H1 (cell line): Measurements from ENCODE around the gene ADGRV1. TPM values are rescaled to one million over a fixed set of nuclear protein-coding genes. Genes with fewer than 3 reads are reported as not detected.

Source experiments
- CTCF ChIA-PET: fragments of 300-600 bp; sonication (Branson Sonifier 250); formaldehyde crosslinking; loops from one replicate; lab custom pipeline; 2021; ENCODE audit not compliant: partially characterized antibody; lab: Charles Lee
- POLR2A ChIA-PET: fragments of 300-600 bp; sonication (Branson Sonifier 250); formaldehyde crosslinking; loops from one replicate; lab custom pipeline; 2021; ENCODE audit warnings: inconsistent platforms; ENCODE audit not compliant: partially characterized antibody; lab: Charles Lee
- DNase-seq, 2 experiments: peaks; one replicate each; pipeline versions ENCODE4 v3.0.0 to v3.0.0-alpha.2; 2010 to 2022; ENCODE audit warnings: low spot score in 2 of 2, low read depth in 1 of 2, mixed read lengths in 1 of 2
- FAIRE-seq: peaks from 2 replicates; lab custom pipeline; 2011; peaks lifted over from hg19 to GRCh38; lab: Jason Lieb, UNC
- H2AFZ ChIP-seq: 2 replicates; pipeline ENCODE4 v1.8.1; 2012; ENCODE audit warnings: low read length, inconsistent platforms
- H2AK5ac ChIP-seq: 2 replicates; pipeline ENCODE4 v1.6.1; 2013; ENCODE audit warnings: low read depth, low read length
- H2BK120ac ChIP-seq: replicated peaks from 2 replicates; pipeline ENCODE3; 2013; ENCODE audit warnings: low read depth, low read length, inconsistent platforms
- H2BK12ac ChIP-seq: 2 replicates; pipeline ENCODE4 v1.6.1; 2013; ENCODE audit warnings: low read depth, low read length
- H2BK15ac ChIP-seq: 2 replicates; pipeline ENCODE4 v1.6.1; 2013; ENCODE audit warnings: low read length
- H2BK20ac ChIP-seq: 2 replicates; pipeline ENCODE4 v1.6.1; 2013; ENCODE audit warnings: low read length
- H2BK5ac ChIP-seq: 2 replicates; pipeline ENCODE4 v1.6.1; 2013; ENCODE audit warnings: low read depth, low read length
- H3K14ac ChIP-seq: 2 replicates; pipeline ENCODE4 v1.6.1; 2013; ENCODE audit warnings: inconsistent platforms; ENCODE audit not compliant: insufficient read length
- H3K18ac ChIP-seq: 2 replicates; pipeline ENCODE4 v1.6.1; 2013; ENCODE audit warnings: low read length; ENCODE audit errors: extremely low read depth
- H3K23ac ChIP-seq: 2 replicates; pipeline ENCODE4 v1.6.1; 2013; ENCODE audit warnings: inconsistent platforms; ENCODE audit not compliant: insufficient read length
- H3K23me2 ChIP-seq: 2 replicates; pipeline ENCODE4 v1.6.1; 2013; ENCODE audit warnings: low read depth, low read length
- H3K27ac ChIP-seq: 2 replicates; pipeline ENCODE4 v1.6.1; 2011; ENCODE audit warnings: low read depth, low read length, inconsistent platforms
- H3K27me3 ChIP-seq, 4 experiments: replicated peaks in 1 of 4; 1 replicate in 1 of 4; 2 replicates in 3 of 4; pipeline versions ENCODE4 v1.6.1 to v1.8.1; 2011 to 2013; ENCODE audit warnings: low read length in 3 of 4, mild to moderate bottlenecking in 3 of 4, inconsistent platforms in 2 of 4, mixed read lengths in 2 of 4, moderate library complexity in 1 of 4; ENCODE audit not compliant: control insufficient read depth in 3 of 4, insufficient read depth in 3 of 4; ENCODE audit errors: extremely low read depth in 1 of 4
- H3K36me3 ChIP-seq, 4 experiments: 2 replicates each; pipeline versions ENCODE4 v1.6.1 to v1.8.1; 2011 to 2013; ENCODE audit warnings: mild to moderate bottlenecking in 4 of 4, low read length in 3 of 4, moderate library complexity in 2 of 4, control low read depth in 1 of 4, inconsistent platforms in 1 of 4; ENCODE audit not compliant: insufficient read depth in 4 of 4, control insufficient read depth in 2 of 4
- H3K4ac ChIP-seq: replicated peaks from 2 replicates; pipeline ENCODE3; 2013; ENCODE audit warnings: low read length, low read depth, mixed read lengths, inconsistent platforms; ENCODE audit not compliant: insufficient read length
- H3K4me1 ChIP-seq, 4 experiments: replicated peaks in 1 of 4; 1 replicate in 1 of 4; 2 replicates in 3 of 4; pipeline versions ENCODE4 v1.6.1 to v1.8.1; 2011 to 2013; ENCODE audit warnings: low read length in 3 of 4, inconsistent platforms in 2 of 4, mixed read lengths in 1 of 4; ENCODE audit not compliant: insufficient read depth in 4 of 4, control insufficient read depth in 3 of 4
- H3K4me2 ChIP-seq, 2 experiments: 2 replicates each; pipeline versions ENCODE4 v1.6.1 to v1.8.1; 2011 to 2013; ENCODE audit warnings: low read depth in 2 of 2, low read length in 2 of 2, control low read depth in 1 of 2, inconsistent platforms in 1 of 2, mild to moderate bottlenecking in 1 of 2; ENCODE audit not compliant: insufficient read depth in 1 of 2
- H3K4me3 ChIP-seq, 4 experiments: fragments of 200-600, 300-600 bp in 1 of 4; sonication (generic), shearing (Covaris generic), sonication (Bioruptor Twin) in 1 of 4; 2 replicates each; pipeline versions ENCODE4 v1.5.1 to v1.8.1; 2011 to 2016; ENCODE audit warnings: low read length in 4 of 4, low read depth in 3 of 4, control low read depth in 2 of 4, inconsistent platforms in 2 of 4, mild to moderate bottlenecking in 2 of 4, mixed read lengths in 1 of 4, moderate library complexity in 1 of 4; ENCODE audit not compliant: insufficient read depth in 2 of 4; ENCODE audit errors: extremely low read depth in 1 of 4
- H3K56ac ChIP-seq: replicated peaks from 2 replicates; pipeline ENCODE3; 2013; ENCODE audit warnings: low read depth, mild to moderate bottlenecking, mixed read lengths, low read length, inconsistent platforms; ENCODE audit not compliant: insufficient read length
- H3K79me1 ChIP-seq: 2 replicates; pipeline ENCODE4 v1.6.1; 2013; ENCODE audit warnings: low read depth, low read length, control low read depth
- H3K79me2 ChIP-seq, 2 experiments: 2 replicates each; pipeline versions ENCODE4 v1.6.1 to v1.8.1; 2012 to 2013; ENCODE audit warnings: low read length in 2 of 2, mild to moderate bottlenecking in 2 of 2, inconsistent platforms in 1 of 2; ENCODE audit not compliant: insufficient read depth in 2 of 2, control insufficient read depth in 1 of 2
- H3K9ac ChIP-seq, 4 experiments: replicated peaks in 1 of 4; 1 replicate in 1 of 4; 2 replicates in 3 of 4; pipeline versions ENCODE4 v1.6.1 to v1.8.1; 2011 to 2013; ENCODE audit warnings: low read depth in 3 of 4, low read length in 3 of 4, control low read depth in 2 of 4, mild to moderate bottlenecking in 2 of 4, moderate library complexity in 2 of 4, inconsistent platforms in 1 of 4; ENCODE audit errors: extremely low read depth in 1 of 4
- H3K9me3 ChIP-seq, 2 experiments: 2 replicates each; pipeline versions ENCODE4 v1.6.1 to v1.8.1; 2012 to 2013; ENCODE audit warnings: mild to moderate bottlenecking in 2 of 2, moderate library complexity in 2 of 2, control low read depth in 1 of 2, inconsistent platforms in 1 of 2, low read depth in 1 of 2, low read length in 1 of 2, mixed read lengths in 1 of 2; ENCODE audit not compliant: insufficient read depth in 2 of 2
- H4K20me1 ChIP-seq, 2 experiments: replicated peaks in 1 of 2; 2 replicates each; pipeline versions ENCODE3 to v1.8.1; 2011 to 2013; ENCODE audit warnings: inconsistent platforms in 2 of 2, low read length in 2 of 2, mild to moderate bottlenecking in 1 of 2; ENCODE audit not compliant: insufficient read depth in 2 of 2, control insufficient read depth in 1 of 2
- H4K5ac ChIP-seq: 2 replicates; pipeline ENCODE4 v1.6.1; 2013; ENCODE audit warnings: low read length, low read depth, mixed read lengths, inconsistent platforms; ENCODE audit not compliant: insufficient read length
- H4K8ac ChIP-seq: 2 replicates; pipeline ENCODE4 v1.8.0; 2013; ENCODE audit warnings: mild to moderate bottlenecking, moderate library complexity, low read length, inconsistent platforms; ENCODE audit not compliant: insufficient read depth; ENCODE audit errors: extremely low read depth
- H4K91ac ChIP-seq: replicated peaks from 2 replicates; pipeline ENCODE3; 2013; ENCODE audit warnings: low read length, mixed read lengths, inconsistent platforms; ENCODE audit not compliant: insufficient read length
- BCL11A ChIP-seq, 2 experiments: IDR thresholded peaks; one replicate each; pipeline ENCODE4 v1.6.1; 2011; ENCODE audit warnings: low read depth in 2 of 2, low read length in 2 of 2, mild to moderate bottlenecking in 2 of 2
- CTBP2 ChIP-seq: IDR thresholded peaks from 2 replicates; pipeline ENCODE4 v1.7.0; 2011; ENCODE audit warnings: borderline replicate concordance, mild to moderate bottlenecking, moderate library complexity, mixed read lengths, low read length; ENCODE audit not compliant: insufficient read depth, insufficient read length
- JUND ChIP-seq: IDR thresholded peaks from 2 replicates; pipeline ENCODE4 v1.6.1; 2011; ENCODE audit warnings: mild to moderate bottlenecking, improper control_type of control experiment, low read length
- KDM4A ChIP-seq: IDR thresholded peaks from one replicate; pipeline ENCODE4 v1.7.1; 2012; ENCODE audit warnings: low read depth, mild to moderate bottlenecking, moderate library complexity, low read length, inconsistent platforms; ENCODE audit not compliant: severe bottlenecking
- MAFK ChIP-seq: IDR thresholded peaks from 2 replicates; pipeline ENCODE4 v1.6.1; 2012; ENCODE audit warnings: low read depth, mild to moderate bottlenecking, improper control_type of control experiment, low read length
- POLR2A ChIP-seq, 2 experiments: IDR thresholded peaks; 1 replicate in 1 of 2; 2 replicates in 1 of 2; pipeline ENCODE4 v1.6.1; 2011; ENCODE audit warnings: low read depth in 2 of 2, low read length in 2 of 2, mild to moderate bottlenecking in 2 of 2; ENCODE audit errors: control extremely low read depth in 1 of 2
- SIX5 ChIP-seq: IDR thresholded peaks from 2 replicates; pipeline ENCODE4 v1.6.1; 2011; ENCODE audit warnings: mild to moderate bottlenecking, low read depth, low read length
- SP4 ChIP-seq: IDR thresholded peaks from 2 replicates; pipeline ENCODE4 v1.6.1; 2012; ENCODE audit warnings: low read length, inconsistent platforms
- TBP ChIP-seq: IDR thresholded peaks from 2 replicates; pipeline ENCODE4 v1.6.1; 2011; ENCODE audit warnings: low read depth, low read length, improper control_type of control experiment
- WGBS, 2 experiments: shearing (Covaris generic) in 1 of 2; methylation state at CpG; one replicate each; pipeline versions ENCODE4 v1.1.6 to v1.1.7; 2013 to 2015; ENCODE audit warnings: low lambda C conversion rate in 2 of 2, mixed read lengths in 2 of 2, inconsistent platforms in 1 of 2, low coverage in 1 of 2, missing lambda C conversion rate in 1 of 2; ENCODE audit not compliant: insufficient replicate concordance in 2 of 2, insufficient coverage in 1 of 2, insufficient read length in 1 of 2; ENCODE audit errors: extremely low coverage in 1 of 2, missing lambda C conversion rate in 1 of 2; 5-methylcytosine and 5-hydroxymethylcytosine counted together
- polyA plus RNA-seq, 7 experiments: library from polyadenylated mRNA; depleted of rRNA in 3 of 7; stranded (reverse) in 5 of 7; unstranded in 2 of 7; fragments of >200 nt in 5 of 7; fragments of 200-250 nt in 2 of 7; gene quantifications; 1 replicate in 5 of 7; 2 replicates in 1 of 7; 4 replicates in 1 of 7; pipeline versions ENCODE4 v1.2.1 to v1.2.3, GENCODE V29; 2011 to 2013; ENCODE audit warnings: missing spikeins in 2 of 7, mixed read lengths in 2 of 7
- total RNA-seq: library from RNA; stranded (reverse); fragmentation: NEBNext Ultra II Directional; extraction: Animal tissue kit (Norgen Biotek cat#: 25700); gene quantifications from 2 replicates; pipeline ENCODE4 v1.2.1, GENCODE V29; 2021
- TF ChIP-seq, protein P1 (sequence below), 3 experiments: IDR thresholded peaks; 1 replicate in 2 of 3; 2 replicates in 1 of 3; pipeline versions ENCODE4 v1.5.1 to v1.6.1; 2011; ENCODE audit warnings: low read length in 3 of 3, mild to moderate bottlenecking in 3 of 3, inconsistent platforms in 2 of 3, low read depth in 1 of 3, moderate library complexity in 1 of 3; ENCODE audit not compliant: insufficient read depth in 1 of 3; ENCODE audit errors: control extremely low read depth in 1 of 3

ADGRV1 gene
- total and polyA plus RNA-seq, 2 of the 8 experiments (the other 6 are each of a cell fraction or from before 2014, with no cell fraction given), result 53.1 to 62.2 TPM

DNA sequence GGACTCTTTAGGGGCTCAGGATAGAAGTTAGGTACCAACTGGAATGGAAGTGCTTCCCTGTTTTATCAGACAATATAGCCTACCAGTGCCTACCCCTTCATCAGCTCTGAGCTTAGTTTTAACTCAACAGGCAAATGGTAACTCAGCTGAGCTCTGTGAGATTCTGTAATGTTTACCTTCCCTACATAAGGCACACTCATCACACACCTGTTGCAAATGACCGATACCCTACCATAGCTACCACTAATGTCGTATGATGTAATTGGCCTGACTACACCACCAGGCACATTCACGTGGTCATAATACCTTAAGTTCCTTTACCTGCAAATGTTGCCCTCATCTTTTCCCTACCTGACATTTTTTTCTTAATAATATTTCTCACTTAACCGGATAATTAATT, 254.8 kb downstream of the ADGRV1 start:
- FAIRE-seq (peak; percentile 42), DNase-seq (no peak)
- Histone ChIP-seq H2BK20ac (no peak overlapping the region), H3K18ac (no peak overlapping the region), H2AK5ac (no peak overlapping the region), H3K36me3 (peaks cover 0 to 32% (median 16%) of the 10 kb centered on the region in 4 experiments; a peak in 7 of 8 replicates), H3K14ac (no peak overlapping the region), H3K9ac (no peak overlapping the region), H2BK15ac (no peak overlapping the region), H2AFZ (no peak overlapping the region), H3K4ac (no peak overlapping the region), H3K9me3 (no peaks in the 10 kb centered on the region), H3K23me2 (no peaks in the 10 kb centered on the region), H2BK120ac (no peak overlapping the region), H2BK5ac (no peak overlapping the region), H3K4me2 (no peak overlapping the region), H3K23ac (no peak overlapping the region), H4K5ac (no peak overlapping the region), H3K27me3 (no peaks in the 10 kb centered on the region), H3K79me1 (no peaks in the 10 kb centered on the region), H3K56ac (no peak overlapping the region), H4K20me1 (peaks cover 0 to 2% of the 10 kb centered on the region in 2 experiments), H3K4me3 (no peak overlapping the region), H2BK12ac (no peak overlapping the region), H3K27ac (no peak overlapping the region), H4K91ac (no peak overlapping the region), H3K79me2 (no peaks in the 10 kb centered on the region; a peak in 1 of 4 replicates), H4K8ac (no peak overlapping the region), H3K4me1 (no peaks in the 10 kb centered on the region)
- POLR2A ChIA-PET, result no interaction called here
- 96 to 100% methylated on average over 1 to 4 of the region's 4 CpGs for WGBS, 2 experiments
- CTCF ChIA-PET, result interaction anchor here (0.9 to 1.7 kb wide), 2 partner anchors 8 to 10 kb away, joined by 3 to 6 read pairs; no protein-coding TSS in a partner anchor
- TF ChIP-seq CTBP2, result no peak
- TF ChIP-seq MAFK, result no peak
- TF ChIP-seq JUND, result no peak
- TF ChIP-seq POLR2A (IDR thresholded peaks at IDR 0.05; ENCODE audit: control extremely low read depth in 1 of 2, low read depth in 2 of 2, low read length in 2 of 2), result no peak
- no peak for TF ChIP-seq TBP
- TF ChIP-seq SIX5, result no peak
- no peak for TF ChIP-seq KDM4A
- no peak for TF ChIP-seq SP4
- TF ChIP-seq BCL11A (IDR thresholded peaks at IDR 0.05; ENCODE audit: low read depth in 2 of 2, low read length in 2 of 2), result no peak
- TF ChIP-seq, protein P1, sequence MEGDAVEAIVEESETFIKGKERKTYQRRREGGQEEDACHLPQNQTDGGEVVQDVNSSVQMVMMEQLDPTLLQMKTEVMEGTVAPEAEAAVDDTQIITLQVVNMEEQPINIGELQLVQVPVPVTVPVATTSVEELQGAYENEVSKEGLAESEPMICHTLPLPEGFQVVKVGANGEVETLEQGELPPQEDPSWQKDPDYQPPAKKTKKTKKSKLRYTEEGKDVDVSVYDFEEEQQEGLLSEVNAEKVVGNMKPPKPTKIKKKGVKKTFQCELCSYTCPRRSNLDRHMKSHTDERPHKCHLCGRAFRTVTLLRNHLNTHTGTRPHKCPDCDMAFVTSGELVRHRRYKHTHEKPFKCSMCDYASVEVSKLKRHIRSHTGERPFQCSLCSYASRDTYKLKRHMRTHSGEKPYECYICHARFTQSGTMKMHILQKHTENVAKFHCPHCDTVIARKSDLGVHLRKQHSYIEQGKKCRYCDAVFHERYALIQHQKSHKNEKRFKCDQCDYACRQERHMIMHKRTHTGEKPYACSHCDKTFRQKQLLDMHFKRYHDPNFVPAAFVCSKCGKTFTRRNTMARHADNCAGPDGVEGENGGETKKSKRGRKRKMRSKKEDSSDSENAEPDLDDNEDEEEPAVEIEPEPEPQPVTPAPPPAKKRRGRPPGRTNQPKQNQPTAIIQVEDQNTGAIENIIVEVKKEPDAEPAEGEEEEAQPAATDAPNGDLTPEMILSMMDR (IDR thresholded peaks at IDR 0.05; ENCODE audit: control extremely low read depth in 1 of 3, insufficient read depth in 1 of 3, low read depth in 1 of 3, low read length in 3 of 3), result no peak
